Left lung (tissue), 10 donors: ENCODE data around the gene NR1D1. TPM values are rescaled to one million over a fixed set of nuclear protein-coding genes. Genes with fewer than 3 reads are reported as not detected.

Experiments used
- ATAC-seq: fragments of 200-7000 bp; cut with Tn5 transposase; one replicate; pipeline ENCODE4 v1.9.1; 2020; ENCODE audit warnings: moderate library complexity
- DNase-seq, 4 donors: peaks; one replicate each; pipeline ENCODE4 v3.0.0-alpha.2; 2013 to 2020
- H3K27ac ChIP-seq, 2 donors: fragments of 200-600 bp; sonication (generic) in 1 of 2; one replicate each; pipeline versions ENCODE4 v1.5.0 to v1.8.0; 2020 to 2021
- H3K27me3 ChIP-seq, 2 donors: fragments of 200-600 bp; sonication (generic) in 1 of 2; one replicate each; pipeline versions ENCODE4 v1.5.0 to v1.8.0; 2020 to 2021
- H3K36me3 ChIP-seq, 2 donors: fragments of 200-600 bp; sonication (generic) in 1 of 2; one replicate each; pipeline versions ENCODE4 v1.5.0 to v1.8.0; 2020 to 2021
- H3K4me1 ChIP-seq, 2 donors: fragments of 200-600 bp; one replicate each; pipeline ENCODE4 v1.8.0; 2021
- H3K4me3 ChIP-seq, 2 donors: fragments of 200-600 bp; sonication (generic) in 1 of 2; one replicate each; pipeline versions ENCODE4 v1.5.0 to v1.8.0; 2020 to 2021; ENCODE audit warnings: mild to moderate bottlenecking in 1 of 2
- H3K9me3 ChIP-seq, 2 donors: fragments of 200-600 bp; sonication (generic) in 1 of 2; one replicate each; pipeline versions ENCODE4 v1.5.0 to v1.8.0; 2020 to 2021
- CTCF ChIP-seq, 2 donors: fragments of 200-600 bp; sonication (generic) in 1 of 2; IDR thresholded peaks; one replicate each; pipeline versions ENCODE4 v1.5.0 to v1.8.0; 2021; ENCODE audit warnings: antibody characterized with exemption in 2 of 2
- intact Hi-C, 2 donors: fragments of 100-400 bp; cut with DNase I; formaldehyde crosslinking; loops; one replicate each; pipeline versions ENCODE4 v1.11.2 to v1.14.2; 2022
- polyA plus RNA-seq, 6 donors: library from polyadenylated mRNA; unstranded; fragments of 120-200 nt; gene quantifications; one replicate each; pipeline ENCODE4 v1.2.1, GENCODE V29; 2013; ENCODE audit not compliant: insufficient read length in 6 of 6
- total RNA-seq, 2 donors: library from RNA; stranded (reverse); fragmentation: NEBNext Ultra II Directional; extraction: Animal tissue kit (Norgen Biotek cat#: 25700); gene quantifications; one replicate each; pipeline ENCODE4 v1.2.1, GENCODE V29; 2021
- donor health status: DM: no; HTN: yes; CAD: no.
- donor health status: DM: no; HTN: no; CAD: no.

NR1D1 gene
- total and polyA plus RNA-seq, 8 donors = 3.0 to 11.4 (median 4.1) TPM

- H3K27me3 ChIP-seq = no peaks in the 10 kb centered on the region
- H3K27ac ChIP-seq = peak overlapping the region; percentile 95 to 98
- peaks cover 10 to 57% of the 10 kb centered on the region in 2 donors for H3K4me1 ChIP-seq
- H3K4me3 ChIP-seq = peak overlapping the region; percentile 98 to 99
- no peaks in the 10 kb centered on the region for H3K9me3 ChIP-seq
- DNase-seq (no peak), ATAC-seq (no peak)
- no peak for TF ChIP-seq CTCF (IDR thresholded peaks at IDR 0.05)
- peaks cover 0 to 33% of the 10 kb centered on the region in 2 donors for H3K36me3 ChIP-seq
- intact Hi-C loops = no loop called here
Measured at GRCh38 chr17:40123811-40124114, 23.4 kb upstream of the NR1D1 start.

- H3K9me3 ChIP-seq = no peaks in the 10 kb centered on the region
- peaks cover 10 to 60% of the 10 kb centered on the region in 2 donors for H3K4me1 ChIP-seq
- DNase-seq (peak in 3 of 4 donors; percentile 61 to 85 (median 64)), ATAC-seq (peak; percentile 29)
- intact Hi-C loops = no loop called here
- peak overlapping the region; percentile 95 to 98 for H3K27ac ChIP-seq
- no peaks in the 10 kb centered on the region for H3K27me3 ChIP-seq
- no peak for TF ChIP-seq CTCF (IDR thresholded peaks at IDR 0.05)
- peak overlapping the region; percentile 98 to 99 for H3K4me3 ChIP-seq
- H3K36me3 ChIP-seq = peaks cover 0 to 27% of the 10 kb centered on the region in 2 donors
Measured at GRCh38 chr17:40122999-40123810, 22.8 kb upstream of the NR1D1 start.

- TF ChIP-seq CTCF (IDR thresholded peaks at IDR 0.05) = no peak
- Histone ChIP-seq H3K4me1 (peaks cover 10 to 61% of the 10 kb centered on the region in 2 donors), H3K36me3 (peaks cover 0 to 19% of the 10 kb centered on the region in 2 donors), H3K27me3 (no peaks in the 10 kb centered on the region), H3K4me3 (peak overlapping the region; percentile 98 to 99), H3K27ac (peak overlapping the region; percentile 95 to 98), H3K9me3 (no peaks in the 10 kb centered on the region)
- intact Hi-C loops = no loop called here
- DNase-seq (peak in 3 of 4 donors; percentile 63 to 89 (median 67)), ATAC-seq (peak; percentile 66)
Measured at GRCh38 chr17:40122136-40122998, 22.0 kb upstream of the NR1D1 start.

- H3K4me1 ChIP-seq = peaks cover 10 to 57% of the 10 kb centered on the region in 2 donors
- peak within 1 kb of the TSS; percentile 95 to 98 for H3K27ac ChIP-seq
- DNase-seq (peak; percentile 84 to 97 (median 90)), ATAC-seq (peak; percentile 86)
- no peaks in the 10 kb centered on the region for H3K27me3 ChIP-seq
- intact Hi-C loops = no loop called here
- peak within 1 kb of the TSS; percentile 98 to 99 for H3K4me3 ChIP-seq
- peaks cover 0 to 10% of the 10 kb centered on the region in 2 donors for H3K36me3 ChIP-seq
- TF ChIP-seq CTCF (IDR thresholded peaks at IDR 0.05) = no peak
- no peaks in the 10 kb centered on the region for H3K9me3 ChIP-seq
Measured at GRCh38 chr17:40121181-40122135, 21.1 kb upstream of the NR1D1 start, which contains the start of gene MSL1. TSS of gene MSL1 (plus strand) at chr17:40121971. CDS start at chr17:40122613, 642 bp downstream.
